GM19099 (cell line): ENCODE data around the gene NUPR2.

ENCODE experiments used
- POLR2A ChIP-seq: IDR thresholded peaks from 3 replicates; pipeline ENCODE4 v1.6.1; 2011; ENCODE audit warnings: low read depth; ENCODE audit not compliant: insufficient read length; ENCODE audit errors: extremely low read depth

NUPR2 gene

DNA sequence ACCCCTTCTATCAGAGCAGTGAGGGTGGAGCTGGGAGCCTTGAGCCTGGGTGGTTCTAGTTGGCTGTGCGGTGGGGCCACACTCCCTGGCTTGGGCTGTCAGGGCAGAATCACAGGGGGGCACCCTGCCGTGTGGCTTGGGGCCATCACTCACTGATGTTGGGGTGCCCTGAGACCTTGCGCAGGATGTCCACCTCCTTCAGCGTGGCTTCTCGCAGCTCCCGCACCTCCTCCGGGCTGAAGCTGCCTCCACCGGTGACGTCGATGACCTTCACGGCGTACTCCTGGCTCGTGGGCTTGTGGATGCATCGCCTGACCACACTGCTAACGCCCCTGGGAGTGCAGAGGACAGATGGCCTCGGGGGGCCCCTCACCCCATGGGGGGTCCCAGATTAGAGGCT lies 28.8 kb downstream of the NUPR2 start:
- TF ChIP-seq POLR2A = no peak

DNA sequence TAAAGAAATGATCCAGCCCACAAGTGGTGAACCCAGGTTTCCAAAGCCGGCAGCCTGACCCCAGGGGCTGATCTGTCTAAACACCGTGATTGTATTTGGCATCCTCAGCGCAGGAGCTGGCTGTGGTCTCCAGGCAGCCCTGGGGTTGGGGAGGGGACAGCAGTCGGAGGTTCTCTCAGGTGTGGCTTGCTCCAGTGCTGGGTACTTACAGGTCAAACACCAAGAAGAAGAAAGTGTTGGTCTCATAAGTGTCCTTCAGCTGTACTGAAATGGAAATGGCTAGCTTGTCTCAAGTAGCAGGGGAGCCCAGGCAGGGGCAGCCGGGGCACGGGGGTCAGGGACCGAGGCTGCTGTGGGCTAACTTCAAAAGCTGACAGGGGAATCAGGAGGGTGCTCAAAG lies 29.5 kb downstream of the NUPR2 start:
- no peak for TF ChIP-seq POLR2A

DNA sequence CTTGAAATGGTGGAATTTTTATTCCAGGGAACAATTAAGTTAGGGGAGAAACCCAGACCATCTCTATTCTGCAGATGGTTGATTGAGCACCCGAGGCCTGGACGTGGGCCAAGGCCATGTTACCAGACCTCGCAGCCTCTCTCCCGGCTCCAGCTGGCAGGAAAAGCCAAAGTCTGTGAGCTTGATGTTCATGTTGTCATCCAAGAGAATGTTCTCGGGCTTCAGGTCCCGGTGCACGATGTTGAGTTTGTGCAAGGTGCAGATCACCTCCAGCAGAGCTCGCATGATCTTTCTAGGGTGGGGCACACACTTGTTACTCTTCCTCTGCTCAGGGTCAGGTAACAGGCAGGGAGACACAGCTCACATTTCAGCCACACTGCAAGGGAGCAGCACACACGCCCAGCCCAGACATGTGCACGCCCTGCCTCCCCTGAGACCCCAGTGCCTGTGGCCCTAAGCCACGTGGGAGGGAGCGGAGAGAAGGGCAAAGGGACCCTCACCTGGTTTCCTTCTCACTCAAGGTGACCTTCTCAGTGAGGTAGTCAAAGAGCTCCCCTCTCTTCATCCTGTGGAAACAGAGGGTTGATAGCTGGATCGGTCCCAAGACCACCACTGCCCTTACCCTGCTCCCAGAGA lies 32.9 kb downstream of the NUPR2 start:
- TF ChIP-seq POLR2A = no peak

DNA sequence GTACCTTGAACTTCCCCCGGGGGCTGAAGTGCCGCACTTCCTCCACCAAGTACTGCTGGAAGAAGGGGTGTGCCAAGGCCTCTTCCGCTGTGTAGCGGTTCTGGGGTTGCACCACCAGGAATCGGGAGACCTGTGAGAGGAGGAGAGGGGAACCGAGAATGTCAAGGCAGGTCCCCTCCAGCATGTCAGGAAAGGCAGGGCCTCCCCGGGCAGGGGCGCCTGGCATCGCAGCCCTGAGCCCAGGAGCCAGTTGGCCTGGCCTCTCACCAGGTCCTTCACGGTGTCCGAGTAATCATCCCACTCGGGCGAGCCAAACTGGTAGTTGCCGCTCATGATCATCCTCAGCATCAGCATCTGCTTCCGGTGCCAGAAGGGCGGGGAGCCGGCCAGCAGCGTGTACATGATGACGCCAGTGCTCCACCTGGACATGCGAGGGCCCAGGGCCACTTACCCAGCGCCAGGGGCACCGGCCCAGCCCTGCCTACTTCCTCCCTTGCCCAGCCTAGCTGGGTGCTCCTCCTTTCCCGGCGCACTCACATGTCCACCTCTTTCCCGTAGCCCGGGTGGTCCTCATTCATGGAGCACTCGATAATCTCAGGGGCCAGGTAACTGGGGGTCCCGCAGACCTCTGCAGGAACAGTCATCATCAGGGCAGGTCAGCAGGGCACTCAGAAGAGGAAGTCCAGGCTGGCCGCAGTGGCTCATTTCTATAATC lies 34.4 kb downstream of the NUPR2 start:
- TF ChIP-seq POLR2A = no peak

DNA sequence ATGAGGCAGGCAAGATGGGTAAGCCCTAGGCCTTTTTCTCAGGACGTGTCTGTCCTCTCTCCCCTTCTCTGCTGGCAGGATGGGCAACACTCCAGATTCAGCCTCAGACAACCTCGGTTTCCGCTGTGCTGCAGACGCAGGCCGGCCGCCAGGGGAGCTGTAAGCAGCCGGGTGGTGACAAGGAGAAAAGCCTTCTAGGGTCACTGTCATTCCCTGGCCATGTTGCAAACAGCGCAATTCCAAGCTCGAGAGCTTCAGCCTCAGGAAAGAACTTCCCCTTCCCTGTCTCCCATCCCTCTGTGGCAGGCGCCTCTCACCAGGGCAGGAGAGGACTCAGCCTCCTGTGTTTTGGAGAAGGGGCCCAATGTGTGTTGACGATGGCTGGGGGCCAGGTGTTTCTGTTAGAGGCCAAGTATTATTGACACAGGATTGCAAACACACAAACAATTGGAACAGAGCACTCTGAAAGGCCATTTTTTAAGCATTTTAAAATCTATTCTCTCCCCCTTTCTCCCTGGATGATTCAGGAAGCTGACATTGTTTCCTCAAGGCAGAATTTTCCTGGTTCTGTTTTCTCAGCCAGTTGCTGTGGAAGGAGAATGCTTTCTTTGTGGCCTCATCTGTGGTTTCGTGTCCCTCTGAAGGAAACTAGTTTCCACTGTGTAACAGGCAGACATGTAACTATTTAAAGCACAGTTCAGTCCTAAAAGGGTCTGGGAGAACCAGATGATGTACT lies 36.6 kb downstream of the NUPR2 start:
- TF ChIP-seq POLR2A = no peak

DNA sequence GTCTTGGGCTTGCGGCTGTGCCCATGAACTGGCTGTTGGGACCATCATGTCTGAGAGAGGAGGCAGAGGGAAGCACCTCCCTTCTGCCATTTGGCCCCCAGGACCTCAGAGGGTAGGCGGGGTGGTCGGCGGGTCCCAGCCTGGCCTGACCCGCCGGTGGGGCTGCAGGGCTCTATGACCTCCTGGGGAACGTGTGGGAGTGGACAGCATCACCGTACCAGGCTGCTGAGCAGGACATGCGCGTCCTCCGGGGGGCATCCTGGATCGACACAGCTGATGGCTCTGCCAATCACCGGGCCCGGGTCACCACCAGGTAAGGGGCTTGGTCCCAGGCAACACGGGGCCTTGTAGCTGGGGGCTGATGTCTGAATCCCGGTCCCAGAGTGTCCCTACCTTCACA lies 38.0 kb downstream of the NUPR2 start:
- TF ChIP-seq POLR2A = no peak

DNA sequence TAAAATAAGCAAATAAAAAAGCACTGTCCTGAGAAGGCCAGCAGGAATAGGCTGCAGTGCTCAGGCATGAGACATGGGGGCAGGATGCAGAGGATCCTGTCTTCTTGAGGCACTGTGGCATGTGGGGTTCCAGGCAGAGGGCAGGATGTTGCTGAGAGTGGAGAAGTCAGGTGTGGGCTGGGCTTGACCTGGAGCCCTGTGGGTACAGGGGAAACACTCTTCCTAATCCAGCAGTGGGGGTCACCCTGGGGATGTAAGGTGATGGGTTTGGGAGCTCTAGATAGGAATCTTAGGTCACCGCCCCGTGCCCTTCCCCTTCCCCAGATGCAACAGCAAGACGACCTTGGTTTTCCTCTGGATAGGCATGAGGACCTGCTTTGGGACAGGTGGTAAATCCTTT lies 38.5 kb downstream of the NUPR2 start:
- no peak for TF ChIP-seq POLR2A

DNA sequence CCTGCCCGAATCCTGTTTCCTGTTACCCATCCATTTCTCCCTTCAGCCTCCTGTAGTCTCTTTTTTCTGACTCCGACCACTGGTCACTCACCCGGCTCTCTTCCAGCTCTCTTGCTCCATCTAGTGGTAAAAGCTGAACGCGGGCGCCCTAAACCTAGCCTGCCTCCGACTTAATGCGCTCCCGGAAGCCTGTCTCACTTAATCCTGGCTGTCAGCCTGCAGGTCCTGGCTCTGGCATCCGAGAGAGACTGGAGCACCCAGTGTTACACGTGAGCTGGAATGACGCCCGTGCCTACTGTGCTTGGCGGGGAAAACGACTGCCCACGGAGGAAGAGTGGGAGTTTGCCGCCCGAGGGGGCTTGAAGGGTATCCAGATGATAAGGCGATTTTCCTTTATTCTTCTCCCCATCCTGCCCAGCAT lies 41.8 kb downstream of the NUPR2 start:
- TF ChIP-seq POLR2A = no peak
